Measurements from ENCODE around the gene MORN5.

MORN5 gene

GRCh38 chr9:122133984-122134535, 25.6 kb upstream of the MORN5 start:
- TF ChIP-seq, protein P1, sequence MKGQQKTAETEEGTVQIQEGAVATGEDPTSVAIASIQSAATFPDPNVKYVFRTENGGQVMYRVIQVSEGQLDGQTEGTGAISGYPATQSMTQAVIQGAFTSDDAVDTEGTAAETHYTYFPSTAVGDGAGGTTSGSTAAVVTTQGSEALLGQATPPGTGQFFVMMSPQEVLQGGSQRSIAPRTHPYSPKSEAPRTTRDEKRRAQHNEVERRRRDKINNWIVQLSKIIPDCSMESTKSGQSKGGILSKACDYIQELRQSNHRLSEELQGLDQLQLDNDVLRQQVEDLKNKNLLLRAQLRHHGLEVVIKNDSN (IDR thresholded peaks at IDR 0.05), result no peak
- TF ChIP-seq ZBTB7A (IDR thresholded peaks at IDR 0.05; ENCODE audit: low read depth) (no peak), RAD21 (IDR thresholded peaks at IDR 0.05; ENCODE audit: low read depth) (no peak), TEAD4 (IDR thresholded peaks at IDR 0.05) (no peak), TCF12 (IDR thresholded peaks at IDR 0.05; ENCODE audit: low read depth) (no peak), REST (IDR thresholded peaks at IDR 0.05; ENCODE audit: low read depth) (no peak), CREB1 (IDR thresholded peaks at IDR 0.05; ENCODE audit: low read depth) (no peak), MAX (IDR thresholded peaks at IDR 0.05) (no peak), EGR1 (IDR thresholded peaks at IDR 0.05) (no peak), YY1 (IDR thresholded peaks at IDR 0.05; ENCODE audit: low read depth) (no peak), NFIC (IDR thresholded peaks at IDR 0.05) (no peak), CEBPB (IDR thresholded peaks at IDR 0.05) (no peak), EP300 (IDR thresholded peaks at IDR 0.05; ENCODE audit: borderline replicate concordance) (no peak), TAF1 (IDR thresholded peaks at IDR 0.05; ENCODE audit: low read depth) (no peak), FOXM1 (IDR thresholded peaks at IDR 0.05; ENCODE audit: borderline replicate concordance, low read depth) (no peak)

GRCh38 chr9:122134822-122135528, 24.7 kb upstream of the MORN5 start:
- no peak for TF ChIP-seq TCF12 (IDR thresholded peaks at IDR 0.05; ENCODE audit: low read depth)
- no peak for TF ChIP-seq CEBPB (IDR thresholded peaks at IDR 0.05)
- no peak for TF ChIP-seq FOXM1 (IDR thresholded peaks at IDR 0.05; ENCODE audit: borderline replicate concordance, low read depth)
- no peak for TF ChIP-seq MAX (IDR thresholded peaks at IDR 0.05)
- TF ChIP-seq TAF1 (IDR thresholded peaks at IDR 0.05; ENCODE audit: low read depth), result no peak
- no peak for TF ChIP-seq RAD21 (IDR thresholded peaks at IDR 0.05; ENCODE audit: low read depth)
- TF ChIP-seq YY1 (IDR thresholded peaks at IDR 0.05; ENCODE audit: low read depth), result no peak
- no peak for TF ChIP-seq TEAD4 (IDR thresholded peaks at IDR 0.05)
- TF ChIP-seq CREB1 (IDR thresholded peaks at IDR 0.05; ENCODE audit: low read depth), result no peak
- TF ChIP-seq, protein P1 (IDR thresholded peaks at IDR 0.05), result no peak
- no peak for TF ChIP-seq EGR1 (IDR thresholded peaks at IDR 0.05)
- TF ChIP-seq REST (IDR thresholded peaks at IDR 0.05; ENCODE audit: low read depth), result no peak
- no peak for TF ChIP-seq ZBTB7A (IDR thresholded peaks at IDR 0.05; ENCODE audit: low read depth)
- TF ChIP-seq NFIC (IDR thresholded peaks at IDR 0.05), result no peak
- TF ChIP-seq EP300 (IDR thresholded peaks at IDR 0.05; ENCODE audit: borderline replicate concordance), result no peak

DNA sequence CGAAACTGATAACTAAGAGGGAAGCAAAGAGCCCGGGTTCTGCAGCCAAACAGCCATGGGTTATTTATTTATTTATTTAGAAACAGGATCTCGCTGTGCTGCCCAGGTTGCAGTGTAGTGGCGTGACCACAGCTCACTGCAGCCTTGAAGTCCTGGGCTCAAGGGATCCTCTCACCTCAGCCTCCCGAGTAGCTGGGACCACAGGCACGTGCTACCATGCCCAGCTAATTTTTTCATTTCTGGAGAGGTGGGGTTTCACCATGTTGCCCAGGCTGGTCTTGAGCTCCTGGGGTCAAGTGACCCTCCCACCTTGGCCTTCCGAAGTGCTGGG, 24.2 kb upstream of the MORN5 start:
- no peak for TF ChIP-seq EGR1 (IDR thresholded peaks at IDR 0.05)

- TF ChIP-seq RAD21 (IDR thresholded peaks at IDR 0.05; ENCODE audit: low read depth), result no peak
- no peak for TF ChIP-seq NFIC (IDR thresholded peaks at IDR 0.05)
- TF ChIP-seq MAX (IDR thresholded peaks at IDR 0.05), result no peak
- no peak for TF ChIP-seq TEAD4 (IDR thresholded peaks at IDR 0.05)
- no peak for TF ChIP-seq REST (IDR thresholded peaks at IDR 0.05; ENCODE audit: low read depth)
- no peak for TF ChIP-seq CEBPB (IDR thresholded peaks at IDR 0.05)
- TF ChIP-seq, protein P1 (IDR thresholded peaks at IDR 0.05), result no peak
- TF ChIP-seq YY1 (IDR thresholded peaks at IDR 0.05; ENCODE audit: low read depth), result no peak
- TF ChIP-seq TCF12 (IDR thresholded peaks at IDR 0.05; ENCODE audit: low read depth), result no peak
- TF ChIP-seq EGR1 (IDR thresholded peaks at IDR 0.05), result no peak
- no peak for TF ChIP-seq CREB1 (IDR thresholded peaks at IDR 0.05; ENCODE audit: low read depth)
Measured at GRCh38 chr9:122138560-122139268, 21.0 kb upstream of the MORN5 start.
